Right lobe of liver (tissue), 4 donors: ENCODE data around the gene ALPK3.

Experiments used
- CTCF ChIP-seq, 4 donors: fragments of 200-600 bp in 3 of 4; fragments of 450-650 bp in 1 of 4; IDR thresholded peaks; one replicate each; pipeline versions ENCODE4 v1.5.1 to v1.8.0; 2016 to 2022; ENCODE audit warnings: antibody characterized with exemption in 4 of 4, mild to moderate bottlenecking in 2 of 4
- POLR2A ChIP-seq: fragments of 450-650 bp; IDR thresholded peaks from one replicate; pipeline ENCODE4 v1.6.1; 2017; ENCODE audit warnings: antibody characterized with exemption, mild to moderate bottlenecking
- donor health status: DM: no; HTN: no; CAD: no.
- donor health status: DM: no; HTN: no; CAD: no.
- donor health status: DM: no; HTN: yes; CAD: no.

DNA sequence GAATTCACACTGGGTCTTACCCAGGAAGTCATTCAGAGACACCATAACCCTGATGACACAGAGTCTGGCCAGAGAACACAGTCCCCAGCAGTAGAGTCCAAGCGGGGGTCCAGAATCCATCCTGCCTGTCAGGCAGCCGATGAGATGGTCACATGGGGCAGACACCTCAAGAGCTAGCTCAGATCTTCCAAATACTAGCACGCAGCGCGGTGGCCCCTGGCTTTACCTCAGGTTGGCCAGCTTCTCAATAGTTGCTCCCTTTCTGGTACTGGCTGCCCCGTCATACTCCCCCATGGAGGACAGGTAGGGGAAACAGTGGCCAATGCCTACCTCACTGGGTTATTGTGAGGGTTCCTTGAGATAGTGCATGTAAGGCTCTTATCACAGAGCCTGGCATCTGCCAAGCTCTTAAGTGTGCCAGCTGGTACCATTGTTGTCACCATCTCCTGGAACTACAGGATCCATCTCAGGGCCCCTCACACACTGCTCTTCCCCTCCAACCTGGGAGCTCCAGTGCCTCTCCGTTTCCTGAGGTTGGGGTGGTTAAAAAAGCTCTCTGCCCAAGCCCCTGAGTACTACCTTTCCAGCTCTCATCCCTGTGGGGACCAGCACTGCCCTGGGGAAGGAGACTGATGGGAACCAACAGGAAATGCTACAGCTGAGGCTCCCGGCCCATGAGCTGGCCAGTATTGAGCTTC is 63.8 kb downstream of the ALPK3 start:
- TF ChIP-seq CTCF (IDR thresholded peaks at IDR 0.05), result no peak
- no peak for TF ChIP-seq POLR2A
